DOHH2 (cell line): Measurements from ENCODE around the gene CFAP58.

Experiments used
- H3F3A ChIP-seq: fragments of 200-600 bp; sonication (generic), shearing (Covaris generic); 2 replicates; pipeline ENCODE4 v1.6.0; 2016; ENCODE audit warnings: antibody characterized with exemption, mild to moderate bottlenecking; ENCODE audit not compliant: control insufficient read depth, insufficient read depth
- H3K27ac ChIP-seq: fragments of 200-600 bp; sonication (generic); 2 replicates; pipeline ENCODE4 v1.5.1; 2014; ENCODE audit warnings: low read depth, mild to moderate bottlenecking, low read length, moderate library complexity
- H3K27me3 ChIP-seq: fragments of 200-600 bp; sonication (generic); 2 replicates; pipeline ENCODE4 v1.6.1; 2014; ENCODE audit warnings: mild to moderate bottlenecking, low read length, mixed read lengths; ENCODE audit not compliant: control insufficient read depth
- H3K36me3 ChIP-seq: fragments of 200-600 bp; sonication (generic); 2 replicates; pipeline ENCODE4 v1.6.1; 2014; ENCODE audit warnings: mild to moderate bottlenecking, low read length, moderate library complexity, mixed read lengths; ENCODE audit not compliant: control insufficient read depth
- H3K4me1 ChIP-seq: fragments of 200-600 bp; sonication (generic); 2 replicates; pipeline ENCODE4 v1.6.1; 2014; ENCODE audit warnings: mild to moderate bottlenecking, low read length, mixed read lengths; ENCODE audit not compliant: control insufficient read depth
- H3K4me2 ChIP-seq: fragments of 200-600 bp; sonication (generic); 2 replicates; pipeline ENCODE4 v1.6.0; 2014; ENCODE audit warnings: mild to moderate bottlenecking, low read length, moderate library complexity
- H3K4me3 ChIP-seq: fragments of 200-600 bp; sonication (generic); 2 replicates; pipeline ENCODE4 v1.5.1; 2014; ENCODE audit warnings: mild to moderate bottlenecking, low read length, mixed read lengths
- H3K79me2 ChIP-seq: fragments of 200-600 bp; sonication (generic); 2 replicates; pipeline ENCODE4 v1.6.1; 2014; ENCODE audit warnings: mild to moderate bottlenecking, low read length, mixed read lengths; ENCODE audit not compliant: control insufficient read depth
- H3K9me2 ChIP-seq: fragments of 200-600 bp; sonication (generic); replicated peaks from 2 replicates; pipeline ENCODE4 v1.6.1; 2014; ENCODE audit warnings: mild to moderate bottlenecking, low read length, mixed read lengths; ENCODE audit not compliant: control insufficient read depth
- H3K9me3 ChIP-seq: fragments of 200-600 bp; sonication (generic); 2 replicates; pipeline ENCODE4 v1.6.1; 2014; ENCODE audit warnings: antibody characterized with exemption, low read length, mixed read lengths; ENCODE audit not compliant: control insufficient read depth, insufficient read depth
- H4K20me1 ChIP-seq: fragments of 200-600 bp; sonication (generic); 2 replicates; pipeline ENCODE4 v1.6.0; 2014; ENCODE audit warnings: low read depth, mild to moderate bottlenecking, antibody characterized with exemption, low read length, moderate library complexity; ENCODE audit not compliant: control insufficient read depth, insufficient read depth
- CTCF ChIP-seq: fragments of 200-600 bp; sonication (generic); IDR thresholded peaks from one replicate; pipeline ENCODE4 v1.5.1; 2014; ENCODE audit warnings: antibody characterized with exemption, mild to moderate bottlenecking, low read depth, low read length; ENCODE audit not compliant: poor library complexity, severe bottlenecking
- EZH2phosphoT487 ChIP-seq: fragments of 200-600 bp; sonication (generic); IDR thresholded peaks from 2 replicates; pipeline ENCODE4 v1.6.1; 2017; ENCODE audit warnings: borderline replicate concordance, mild to moderate bottlenecking, antibody characterized with exemption, low read length, moderate library complexity, mixed read lengths

The CFAP58 gene

GRCh38 chr10:104498347-104499081, 144.9 kb downstream of the CFAP58 start:
- Histone ChIP-seq H3K9me3 (no peaks in the 10 kb centered on the region), H3K4me3 (no peak overlapping the region), H3K27ac (no peak overlapping the region), H3K79me2 (no peaks in the 10 kb centered on the region), H3K4me2 (no peak overlapping the region), H3F3A (no peaks in the 10 kb centered on the region), H4K20me1 (no peaks in the 10 kb centered on the region), H3K36me3 (no peaks in the 10 kb centered on the region), H3K27me3 (peaks cover 4% of the 10 kb centered on the region; the same call in 1 of the 2 replicates), H3K4me1 (no peaks in the 10 kb centered on the region), H3K9me2 (no peaks in the 10 kb centered on the region)
- TF ChIP-seq CTCF (no peak), EZH2phosphoT487 (no peak)

- peaks cover 4% of the 10 kb centered on the region; the same call in 1 of the 2 replicates for H3K27me3 ChIP-seq
- H3K9me3 ChIP-seq: no peaks in the 10 kb centered on the region
- no peaks in the 10 kb centered on the region for H3K9me2 ChIP-seq
- no peak overlapping the region for H3K4me2 ChIP-seq
- H3K4me1 ChIP-seq: no peaks in the 10 kb centered on the region
- H4K20me1 ChIP-seq: no peaks in the 10 kb centered on the region
- TF ChIP-seq EZH2phosphoT487 (no peak), CTCF (no peak)
- H3K36me3 ChIP-seq: no peaks in the 10 kb centered on the region
- no peak overlapping the region for H3K4me3 ChIP-seq
- H3K79me2 ChIP-seq: no peaks in the 10 kb centered on the region
- H3F3A ChIP-seq: no peaks in the 10 kb centered on the region
- H3K27ac ChIP-seq: no peak overlapping the region
Measured at GRCh38 chr10:104501449-104501848, 147.8 kb downstream of the CFAP58 start.

GRCh38 chr10:104501864-104502579, 148.4 kb downstream of the CFAP58 start:
- H3F3A ChIP-seq: no peaks in the 10 kb centered on the region
- no peaks in the 10 kb centered on the region for H3K4me1 ChIP-seq
- H3K79me2 ChIP-seq: no peaks in the 10 kb centered on the region
- TF ChIP-seq EZH2phosphoT487: no peak
- no peak for TF ChIP-seq CTCF
- no peaks in the 10 kb centered on the region for H3K36me3 ChIP-seq
- no peak overlapping the region for H3K4me2 ChIP-seq
- no peak overlapping the region for H3K27ac ChIP-seq
- H3K27me3 ChIP-seq: peaks cover 4% of the 10 kb centered on the region; the same call in 1 of the 2 replicates
- no peaks in the 10 kb centered on the region for H3K9me3 ChIP-seq
- H3K4me3 ChIP-seq: no peak overlapping the region
- no peaks in the 10 kb centered on the region for H3K9me2 ChIP-seq
- no peaks in the 10 kb centered on the region for H4K20me1 ChIP-seq
